Fibroblast of lung (primary cell): Measurements from ENCODE around the gene MMP8. TPM values are rescaled to one million over a fixed set of nuclear protein-coding genes. Genes with fewer than 3 reads are reported as not detected.
A peak's percentile ranks its signal among the peaks of the same experiment; 100 is the strongest.

Experiments
- DNase-seq, 2 donors: peaks; one replicate each; pipeline versions ENCODE4 v3.0.0 to v3.0.0-alpha.2; 2010; ENCODE audit warnings: low read depth in 2 of 2
- H2AFZ ChIP-seq: 2 replicates; pipeline ENCODE4 v1.5.1; 2012; ENCODE audit warnings: low read length, control low read depth, inconsistent platforms
- H3K27ac ChIP-seq: 2 replicates; pipeline ENCODE4 v1.5.1; 2011; ENCODE audit warnings: low read length, control low read depth; ENCODE audit not compliant: insufficient read depth
- H3K27me3 ChIP-seq: 2 replicates; pipeline ENCODE4 v1.5.1; 2011; ENCODE audit warnings: mild to moderate bottlenecking, low read length; ENCODE audit not compliant: control insufficient read depth, insufficient read depth
- H3K36me3 ChIP-seq: 2 replicates; pipeline ENCODE4 v1.5.1; 2011; ENCODE audit warnings: low read length; ENCODE audit not compliant: control insufficient read depth, insufficient read depth
- H3K4me1 ChIP-seq: 2 replicates; pipeline ENCODE4 v1.5.1; 2011; ENCODE audit warnings: low read length; ENCODE audit not compliant: control insufficient read depth, insufficient read depth; ENCODE audit errors: extremely low read depth
- H3K4me2 ChIP-seq: 2 replicates; pipeline ENCODE4 v1.5.1; 2011; ENCODE audit warnings: low read length, control low read depth; ENCODE audit not compliant: insufficient read depth; ENCODE audit errors: extremely low read depth
- H3K4me3 ChIP-seq, 4 experiments: fragments of 200-600 bp in 1 of 4; sonication (generic) in 1 of 4; replicated peaks in 1 of 4; 2 replicates each; pipeline ENCODE4 v1.5.1; 2011 to 2016; ENCODE audit warnings: low read length in 4 of 4, low read depth in 3 of 4, mild to moderate bottlenecking in 3 of 4, control low read depth in 2 of 4, inconsistent platforms in 1 of 4, mixed read lengths in 1 of 4; ENCODE audit not compliant: insufficient read depth in 1 of 4; ENCODE audit errors: control extremely low read depth in 1 of 4
- H3K79me2 ChIP-seq: 2 replicates; pipeline ENCODE4 v1.5.1; 2012; ENCODE audit warnings: mild to moderate bottlenecking, low read length, inconsistent platforms; ENCODE audit not compliant: control insufficient read depth, insufficient read depth
- H3K9ac ChIP-seq: 2 replicates; pipeline ENCODE4 v1.5.1; 2011; ENCODE audit warnings: mild to moderate bottlenecking, low read length, control low read depth; ENCODE audit not compliant: insufficient read depth
- H3K9me3 ChIP-seq: 2 replicates; pipeline ENCODE4 v1.5.1; 2012; ENCODE audit warnings: low read depth, low read length; ENCODE audit not compliant: control insufficient read depth, insufficient read depth
- H4K20me1 ChIP-seq: 2 replicates; pipeline ENCODE4 v1.5.1; 2011; ENCODE audit warnings: low read length; ENCODE audit not compliant: control insufficient read depth, insufficient read depth; ENCODE audit errors: extremely low read depth
- CTCF ChIP-seq, 2 donors: IDR thresholded peaks in 1 of 2; conservative IDR thresholded peaks in 1 of 2; 1 replicate in 1 of 2; 2 replicates in 1 of 2; pipeline ENCODE4 v1.5.1; 2011 to 2012; ENCODE audit warnings: low read length in 2 of 2, control low read depth in 1 of 2, inconsistent platforms in 1 of 2, low read depth in 1 of 2, mild to moderate bottlenecking in 1 of 2
- EZH2 ChIP-seq: IDR thresholded peaks from 2 replicates; pipeline ENCODE4 v1.5.1; 2012; ENCODE audit warnings: low read length, control low read depth, mild to moderate bottlenecking; ENCODE audit errors: missing control alignments
- polyA plus RNA-seq, 2 donors: library from polyadenylated mRNA; depleted of rRNA in 1 of 2; stranded (reverse) in 1 of 2; unstranded in 1 of 2; fragments of >200 nt; gene quantifications; 2 replicates each; pipeline ENCODE4 v1.2.1, GENCODE V29; 2011 to 2012; ENCODE audit warnings: missing spikeins in 1 of 2
- total RNA-seq: library from RNA; depleted of rRNA; stranded (reverse); fragments of >200 nt; gene quantifications from 2 replicates; pipeline ENCODE4 v1.2.1, GENCODE V29; 2014

MMP8 gene
- total and polyA plus RNA-seq, 2 donors (not counting 1 experiment from before 2014, with no cell fraction given): under 0.01 to 0.07 TPM

- Histone ChIP-seq H3K4me1 (peaks cover 16% of the 10 kb centered on the region), H2AFZ (no peak overlapping the region), H3K27me3 (no peaks in the 10 kb centered on the region), H3K9me3 (no peaks in the 10 kb centered on the region), H3K4me2 (no peak overlapping the region), H3K4me3 (no peak overlapping the region), H3K36me3 (no peaks in the 10 kb centered on the region), H3K79me2 (no peaks in the 10 kb centered on the region), H3K9ac (no peak overlapping the region), H3K27ac (no peak overlapping the region), H4K20me1 (no peaks in the 10 kb centered on the region)
- DNase-seq: peak; percentile 28 to 84
- TF ChIP-seq EZH2 (no peak), CTCF (conservative IDR thresholded peaks at IDR 0.05 in 1 of 2, IDR thresholded peaks at IDR 0.05 in 1 of 2; ENCODE audit: low read depth in 1 of 2, low read length in 2 of 2) (no peak)
Observed at GRCh38 chr11:102762361-102762767, 37.6 kb upstream of the MMP8 start.

- TF ChIP-seq EZH2 (no peak), CTCF (conservative IDR thresholded peaks at IDR 0.05 in 1 of 2, IDR thresholded peaks at IDR 0.05 in 1 of 2; ENCODE audit: low read depth in 1 of 2, low read length in 2 of 2) (no peak)
- Histone ChIP-seq H3K9me3 (no peaks in the 10 kb centered on the region), H2AFZ (no peak overlapping the region), H3K27me3 (no peaks in the 10 kb centered on the region), H3K27ac (no peak overlapping the region), H4K20me1 (no peaks in the 10 kb centered on the region), H3K79me2 (no peaks in the 10 kb centered on the region), H3K4me1 (peaks cover 16% of the 10 kb centered on the region), H3K4me2 (no peak overlapping the region), H3K4me3 (no peak overlapping the region), H3K36me3 (no peaks in the 10 kb centered on the region), H3K9ac (no peak overlapping the region)
- DNase-seq: peak in 1 of 2 donors; percentile 67
Observed at GRCh38 chr11:102761646-102762238, 37.0 kb upstream of the MMP8 start.

GRCh38 chr11:102760344-102761035, 35.7 kb upstream of the MMP8 start:
- no peaks in the 10 kb centered on the region for H3K9me3 ChIP-seq
- no peak overlapping the region for H3K9ac ChIP-seq
- no peaks in the 10 kb centered on the region for H3K79me2 ChIP-seq
- no peaks in the 10 kb centered on the region for H3K36me3 ChIP-seq
- H3K4me3 ChIP-seq: no peak overlapping the region
- TF ChIP-seq CTCF (conservative IDR thresholded peaks at IDR 0.05 in 1 of 2, IDR thresholded peaks at IDR 0.05 in 1 of 2; ENCODE audit: low read depth in 1 of 2, low read length in 2 of 2) (no peak), EZH2 (no peak)
- H2AFZ ChIP-seq: no peak overlapping the region
- H3K27me3 ChIP-seq: no peaks in the 10 kb centered on the region
- no peaks in the 10 kb centered on the region for H4K20me1 ChIP-seq
- peak overlapping the region; percentile 26 for H3K27ac ChIP-seq
- DNase-seq: peak; percentile 96 to 97
- H3K4me1 ChIP-seq: peaks cover 16% of the 10 kb centered on the region
- H3K4me2 ChIP-seq: peak overlapping the region; percentile 48
